Endothelial cell of umbilical vein (primary cell): ENCODE measurements around the gene SGCD. TPM values are rescaled to one million over a fixed set of nuclear protein-coding genes. Genes with fewer than 3 reads are reported as not detected.

Source experiments
- BruUV-seq: library from RNA; stranded (reverse); fragments of 400-500 nt; replicated peaks from 2 replicates; lab custom pipeline; 2021; lab: Mats Ljungman, UMichigan
- CTCF ChIA-PET: fragments of 300-600, 350-600 bp; sonication (Branson Sonifier 250); formaldehyde crosslinking; loops from one replicate; lab custom pipeline; 2021; ENCODE audit warnings: antibody characterized with exemption, inconsistent platforms; lab: Charles Lee
- POLR2A ChIA-PET: fragments of 300-600, 350-600 bp; sonication (Branson Sonifier 250); formaldehyde crosslinking; loops from one replicate; lab custom pipeline; 2021; ENCODE audit warnings: antibody characterized with exemption, inconsistent platforms; lab: Charles Lee
- DNase-seq: peaks from one replicate; pipeline ENCODE4 v3.0.0-alpha.2; 2011; ENCODE audit warnings: low read depth, low spot score
- FAIRE-seq: peaks from 2 replicates; lab custom pipeline; 2011; peaks lifted over from hg19 to GRCh38; lab: Jason Lieb, UNC
- H2AFZ ChIP-seq: 2 replicates; pipeline ENCODE4 v1.6.0; 2012; ENCODE audit warnings: low read depth, low read length, control low read depth, inconsistent platforms
- H3K27ac ChIP-seq: 2 replicates; pipeline ENCODE4 v1.5.1; 2011; ENCODE audit warnings: low read depth, mild to moderate bottlenecking, control low read depth, low read length, moderate library complexity; ENCODE audit not compliant: insufficient read depth
- H3K27me3 ChIP-seq, 2 experiments: 2 replicates each; pipeline versions ENCODE4 v1.6.0 to v1.6.1; 2011; ENCODE audit warnings: low read length in 2 of 2, mixed read lengths in 1 of 2; ENCODE audit not compliant: control insufficient read depth in 2 of 2, insufficient read depth in 2 of 2
- H3K36me3 ChIP-seq, 2 experiments: 2 replicates in 1 of 2; 3 replicates in 1 of 2; pipeline ENCODE4 v1.5.1; 2011; ENCODE audit warnings: low read length in 2 of 2, mild to moderate bottlenecking in 1 of 2, moderate library complexity in 1 of 2; ENCODE audit not compliant: control insufficient read depth in 2 of 2, insufficient read depth in 2 of 2; ENCODE audit errors: extremely low read depth in 1 of 2
- H3K4me1 ChIP-seq: 3 replicates; pipeline ENCODE4 v1.5.1; 2011; ENCODE audit warnings: mild to moderate bottlenecking, low read length; ENCODE audit not compliant: control insufficient read depth, insufficient read depth; ENCODE audit errors: extremely low read depth
- H3K4me2 ChIP-seq: 2 replicates; pipeline ENCODE4 v1.6.1; 2011; ENCODE audit warnings: low read length, control low read depth, mixed read lengths; ENCODE audit not compliant: insufficient read depth
- H3K4me3 ChIP-seq, 3 experiments: fragments of 200-600 bp in 1 of 3; sonication (generic), shearing (Covaris generic) in 1 of 3; replicated peaks in 1 of 3; 2 replicates each; pipeline ENCODE4 v1.5.1; 2011 to 2016; ENCODE audit warnings: control low read depth in 3 of 3, low read length in 3 of 3, mild to moderate bottlenecking in 2 of 3, inconsistent platforms in 1 of 3, low read depth in 1 of 3, moderate library complexity in 1 of 3; ENCODE audit not compliant: insufficient read depth in 1 of 3
- H3K79me2 ChIP-seq: 2 replicates; pipeline ENCODE4 v1.6.0; 2012; ENCODE audit warnings: low read length, inconsistent platforms; ENCODE audit not compliant: control insufficient read depth, insufficient read depth
- H3K9ac ChIP-seq: replicated peaks from 2 replicates; pipeline ENCODE3; 2011; ENCODE audit warnings: low read length, control low read depth; ENCODE audit not compliant: insufficient read depth; ENCODE audit errors: extremely low read depth
- H3K9me1 ChIP-seq: replicated peaks from 3 replicates; pipeline ENCODE4 v1.6.0; 2011; ENCODE audit warnings: mild to moderate bottlenecking, low read length; ENCODE audit not compliant: control insufficient read depth, insufficient read depth; ENCODE audit errors: extremely low read depth
- H3K9me3 ChIP-seq: replicated peaks from 2 replicates; pipeline ENCODE4 v1.5.1; 2012; ENCODE audit warnings: low read length, inconsistent platforms; ENCODE audit not compliant: control insufficient read depth, insufficient read depth
- H4K20me1 ChIP-seq: replicated peaks from 2 replicates; pipeline ENCODE3; 2011; ENCODE audit warnings: mild to moderate bottlenecking, low read length; ENCODE audit not compliant: control insufficient read depth, insufficient read depth; ENCODE audit errors: extremely low read depth
- EZH2 ChIP-seq: IDR thresholded peaks from 2 replicates; pipeline ENCODE4 v1.6.1; 2012; ENCODE audit warnings: borderline replicate concordance, low read depth, mild to moderate bottlenecking, moderate library complexity, low read length, inconsistent platforms; ENCODE audit not compliant: severe bottlenecking
- FOS ChIP-seq: IDR thresholded peaks from 2 replicates; pipeline ENCODE4 v1.6.1; 2011; ENCODE audit warnings: mild to moderate bottlenecking, low read length, moderate library complexity, borderline replicate concordance; ENCODE audit not compliant: insufficient read depth
- GATA2 ChIP-seq: IDR thresholded peaks from 2 replicates; pipeline ENCODE4 v1.7.0; 2011; ENCODE audit warnings: low read depth, mild to moderate bottlenecking, moderate library complexity, mixed read lengths, low read length; ENCODE audit not compliant: insufficient read length, insufficient read depth
- JUN ChIP-seq: IDR thresholded peaks from 2 replicates; pipeline ENCODE4 v1.6.1; 2011; ENCODE audit warnings: borderline replicate concordance, low read depth; ENCODE audit not compliant: insufficient read length, insufficient read depth
- MYC ChIP-seq: IDR thresholded peaks from one replicate; pipeline ENCODE4 v1.6.1; 2011; ENCODE audit warnings: mild to moderate bottlenecking, low read depth, low read length
- POLR2A ChIP-seq: IDR thresholded peaks from 2 replicates; pipeline ENCODE4 v1.6.1; 2012; ENCODE audit warnings: low read depth, mild to moderate bottlenecking, control low read depth, low read length
- POLR2AphosphoS5 ChIP-seq: IDR thresholded peaks from 2 replicates; pipeline ENCODE4 v1.6.1; 2012; ENCODE audit warnings: low read depth, mild to moderate bottlenecking, control low read depth, low read length, moderate library complexity; ENCODE audit not compliant: insufficient read depth
- dilution Hi-C: fragments of 300-500 bp; cut with MboI; formaldehyde crosslinking; loops from one replicate; pipeline ENCODE4 v1.15.0; 2019; ENCODE audit warnings: low sequenced_read_pairs; ENCODE audit not compliant: extremely low pct_ligation_motif_present
- intact Hi-C: fragments of 100-400 bp; cut with micrococcal nuclease; formaldehyde crosslinking; loops from one replicate; pipeline ENCODE4 v1.10.0; 2022
- polyA plus RNA-seq, 4 experiments: library from polyadenylated mRNA; depleted of rRNA in 3 of 4; stranded (reverse) in 3 of 4; unstranded in 1 of 4; fragments of >200 nt; gene quantifications; 2 replicates each; pipeline versions ENCODE4 v1.2.1 to v1.2.3, GENCODE V29; 2011 to 2012; ENCODE audit warnings: missing spikeins in 1 of 4
- total RNA-seq: library from RNA; stranded (reverse); gene quantifications from 2 replicates; pipeline ENCODE4 v1.2.3, GENCODE V29; 2021
- TF ChIP-seq, protein P1 (sequence below), 2 donors: IDR thresholded peaks; 1 replicate in 1 of 2; 2 replicates in 1 of 2; pipeline ENCODE4 v1.5.1; 2011; ENCODE audit warnings: low read length in 2 of 2, mild to moderate bottlenecking in 2 of 2, moderate library complexity in 2 of 2, control low read depth in 1 of 2, inconsistent platforms in 1 of 2, low read depth in 1 of 2; ENCODE audit not compliant: insufficient read depth in 1 of 2; ENCODE audit errors: extremely low read depth in 1 of 2
- TF ChIP-seq, protein P2 (sequence below): IDR thresholded peaks from 2 replicates; pipeline ENCODE4 v1.6.1; 2011; ENCODE audit not compliant: insufficient read depth, insufficient read length

The SGCD gene
- total and polyA plus RNA-seq, 2 donors (not counting 3 experiments of a cell fraction or from before 2014, with no cell fraction given) = not detected

DNA sequence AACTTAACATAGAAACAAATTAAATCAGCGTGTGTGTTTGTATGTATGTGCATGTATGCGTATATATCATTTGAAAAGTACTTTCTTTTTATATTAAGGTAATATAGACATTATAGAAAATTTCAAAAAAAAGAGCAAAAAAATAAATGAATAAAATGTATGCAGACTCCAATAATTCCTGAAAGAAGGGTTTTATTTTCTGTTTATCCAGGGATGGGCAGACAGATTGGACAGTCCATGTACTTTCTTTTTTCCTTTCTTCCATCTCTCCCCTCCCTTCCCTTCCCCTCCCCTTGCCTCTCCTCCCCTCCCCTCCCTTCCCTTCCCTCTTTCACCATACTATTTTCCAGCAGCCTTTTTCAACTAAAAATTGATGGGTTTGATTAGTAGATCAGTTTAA, 123.8 kb downstream of the SGCD start:
- no peaks in the 10 kb centered on the region for H3K36me3 ChIP-seq
- intact Hi-C loops (no loop called here), dilution Hi-C loops (no loop called here)
- H3K27ac ChIP-seq = no peak overlapping the region
- no peaks in the 10 kb centered on the region for H3K9me1 ChIP-seq
- no peaks in the 10 kb centered on the region for H3K79me2 ChIP-seq
- POLR2A ChIA-PET = no interaction called here
- peaks cover 4% of the 10 kb centered on the region for H3K9me3 ChIP-seq
- no peak overlapping the region for H3K9ac ChIP-seq
- H3K4me3 ChIP-seq = no peak overlapping the region
- no peaks in the 10 kb centered on the region for H3K4me1 ChIP-seq
- BruUV-seq = no TSS peak
- no peaks in the 10 kb centered on the region for H4K20me1 ChIP-seq
- FAIRE-seq = no peak
- no peak overlapping the region for H3K4me2 ChIP-seq
- CTCF ChIA-PET = no interaction called here
- no peak for DNase-seq
- no peaks in the 10 kb centered on the region for H3K27me3 ChIP-seq
- TF ChIP-seq POLR2A (no peak), MYC (no peak), JUN (no peak), GATA2 (no peak), EZH2 (no peak), FOS (no peak), POLR2AphosphoS5 (no peak)
- TF ChIP-seq, protein P1, sequence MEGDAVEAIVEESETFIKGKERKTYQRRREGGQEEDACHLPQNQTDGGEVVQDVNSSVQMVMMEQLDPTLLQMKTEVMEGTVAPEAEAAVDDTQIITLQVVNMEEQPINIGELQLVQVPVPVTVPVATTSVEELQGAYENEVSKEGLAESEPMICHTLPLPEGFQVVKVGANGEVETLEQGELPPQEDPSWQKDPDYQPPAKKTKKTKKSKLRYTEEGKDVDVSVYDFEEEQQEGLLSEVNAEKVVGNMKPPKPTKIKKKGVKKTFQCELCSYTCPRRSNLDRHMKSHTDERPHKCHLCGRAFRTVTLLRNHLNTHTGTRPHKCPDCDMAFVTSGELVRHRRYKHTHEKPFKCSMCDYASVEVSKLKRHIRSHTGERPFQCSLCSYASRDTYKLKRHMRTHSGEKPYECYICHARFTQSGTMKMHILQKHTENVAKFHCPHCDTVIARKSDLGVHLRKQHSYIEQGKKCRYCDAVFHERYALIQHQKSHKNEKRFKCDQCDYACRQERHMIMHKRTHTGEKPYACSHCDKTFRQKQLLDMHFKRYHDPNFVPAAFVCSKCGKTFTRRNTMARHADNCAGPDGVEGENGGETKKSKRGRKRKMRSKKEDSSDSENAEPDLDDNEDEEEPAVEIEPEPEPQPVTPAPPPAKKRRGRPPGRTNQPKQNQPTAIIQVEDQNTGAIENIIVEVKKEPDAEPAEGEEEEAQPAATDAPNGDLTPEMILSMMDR (IDR thresholded peaks at IDR 0.05; ENCODE audit: extremely low read depth in 1 of 2, insufficient read depth in 1 of 2, low read depth in 1 of 2, low read length in 2 of 2) = no peak
- TF ChIP-seq, protein P2, sequence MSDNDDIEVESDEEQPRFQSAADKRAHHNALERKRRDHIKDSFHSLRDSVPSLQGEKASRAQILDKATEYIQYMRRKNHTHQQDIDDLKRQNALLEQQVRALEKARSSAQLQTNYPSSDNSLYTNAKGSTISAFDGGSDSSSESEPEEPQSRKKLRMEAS = no peak
- H2AFZ ChIP-seq = no peak overlapping the region
